ENCODE data around the gene HSP90AB1.
A peak's percentile ranks its signal among the peaks of the same experiment; 100 is the strongest.

The HSP90AB1 gene

DNA sequence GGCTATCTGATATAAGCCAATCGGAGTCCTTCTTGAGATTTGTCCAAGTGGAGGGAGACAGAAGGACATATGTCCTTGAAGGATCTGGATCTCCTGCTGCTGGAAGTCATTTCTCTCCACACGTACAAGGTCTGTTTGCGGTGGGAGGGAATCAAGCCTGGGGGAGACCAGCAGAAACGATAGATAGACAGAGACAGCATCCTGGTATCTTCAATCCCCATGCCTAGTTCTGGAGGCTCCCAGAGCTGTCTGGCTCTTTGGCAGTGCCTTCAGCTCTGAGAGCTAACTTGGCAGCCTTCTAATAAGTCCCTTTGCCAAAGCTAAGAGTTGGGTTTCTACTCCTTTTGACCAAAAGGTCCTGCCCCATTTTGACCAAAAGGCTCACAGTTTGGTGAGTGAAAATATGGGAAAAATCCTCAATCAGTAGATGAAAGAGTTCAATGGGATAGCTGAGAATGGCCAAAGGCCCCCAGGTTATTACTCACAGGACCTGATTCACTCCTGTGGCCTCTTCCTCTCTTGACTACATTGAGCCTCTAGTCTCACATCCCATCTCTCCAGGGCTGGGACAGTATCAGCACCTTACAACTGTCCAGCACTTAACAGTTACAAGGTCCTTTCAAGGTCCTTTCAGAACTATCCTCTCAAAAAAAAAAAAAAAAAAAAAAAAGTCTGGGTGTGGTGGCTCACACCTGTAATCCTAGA is 45.9 kb downstream of the HSP90AB1 start:
- DNase-seq = no peak

DNA sequence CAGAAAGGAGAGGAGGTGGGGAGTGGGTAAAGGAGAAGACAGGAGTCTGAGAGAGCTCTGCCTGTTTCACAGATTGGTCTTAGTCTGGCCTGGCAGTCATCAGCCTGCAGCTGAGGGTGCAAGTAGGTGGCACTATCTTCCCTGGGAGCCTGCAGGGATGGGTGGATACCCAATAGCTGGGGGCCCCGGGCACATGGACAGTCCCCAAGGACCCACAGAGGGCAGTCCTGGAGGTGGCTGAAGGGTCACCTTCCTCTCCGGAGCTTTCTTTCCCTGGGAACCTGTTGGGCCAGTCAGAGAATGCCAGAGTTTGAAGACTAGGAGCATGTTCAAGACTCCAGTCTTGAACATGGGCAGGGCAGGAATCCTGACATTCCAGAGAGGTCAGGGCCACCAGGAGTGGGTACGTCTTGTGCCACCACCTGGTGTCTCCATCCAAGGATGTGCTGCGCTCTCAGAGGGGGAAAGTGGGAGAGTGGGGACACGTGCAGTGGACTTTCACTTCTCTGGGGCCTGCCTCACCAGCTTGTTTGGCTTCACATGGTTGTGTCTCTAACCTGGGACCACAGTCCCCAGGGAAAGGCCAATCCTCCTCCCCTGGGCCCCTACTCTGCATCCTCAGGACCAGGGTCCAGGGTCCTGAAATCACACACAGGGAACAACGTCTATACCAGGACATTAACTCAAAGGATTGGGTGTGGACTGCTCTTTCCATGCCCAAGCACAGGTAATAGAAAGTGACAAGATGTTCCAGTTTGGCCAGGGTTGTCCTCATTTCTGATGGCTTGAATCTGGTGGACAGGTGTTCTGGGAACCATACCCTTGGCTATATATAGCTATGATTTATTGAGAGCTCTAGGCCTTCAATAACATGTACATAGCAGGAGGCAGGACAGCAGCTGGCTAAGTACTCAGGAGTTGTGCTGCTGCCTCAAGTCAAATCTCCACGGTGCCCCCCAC is 48.2 kb downstream of the HSP90AB1 start:
- no peak for DNase-seq

DNA sequence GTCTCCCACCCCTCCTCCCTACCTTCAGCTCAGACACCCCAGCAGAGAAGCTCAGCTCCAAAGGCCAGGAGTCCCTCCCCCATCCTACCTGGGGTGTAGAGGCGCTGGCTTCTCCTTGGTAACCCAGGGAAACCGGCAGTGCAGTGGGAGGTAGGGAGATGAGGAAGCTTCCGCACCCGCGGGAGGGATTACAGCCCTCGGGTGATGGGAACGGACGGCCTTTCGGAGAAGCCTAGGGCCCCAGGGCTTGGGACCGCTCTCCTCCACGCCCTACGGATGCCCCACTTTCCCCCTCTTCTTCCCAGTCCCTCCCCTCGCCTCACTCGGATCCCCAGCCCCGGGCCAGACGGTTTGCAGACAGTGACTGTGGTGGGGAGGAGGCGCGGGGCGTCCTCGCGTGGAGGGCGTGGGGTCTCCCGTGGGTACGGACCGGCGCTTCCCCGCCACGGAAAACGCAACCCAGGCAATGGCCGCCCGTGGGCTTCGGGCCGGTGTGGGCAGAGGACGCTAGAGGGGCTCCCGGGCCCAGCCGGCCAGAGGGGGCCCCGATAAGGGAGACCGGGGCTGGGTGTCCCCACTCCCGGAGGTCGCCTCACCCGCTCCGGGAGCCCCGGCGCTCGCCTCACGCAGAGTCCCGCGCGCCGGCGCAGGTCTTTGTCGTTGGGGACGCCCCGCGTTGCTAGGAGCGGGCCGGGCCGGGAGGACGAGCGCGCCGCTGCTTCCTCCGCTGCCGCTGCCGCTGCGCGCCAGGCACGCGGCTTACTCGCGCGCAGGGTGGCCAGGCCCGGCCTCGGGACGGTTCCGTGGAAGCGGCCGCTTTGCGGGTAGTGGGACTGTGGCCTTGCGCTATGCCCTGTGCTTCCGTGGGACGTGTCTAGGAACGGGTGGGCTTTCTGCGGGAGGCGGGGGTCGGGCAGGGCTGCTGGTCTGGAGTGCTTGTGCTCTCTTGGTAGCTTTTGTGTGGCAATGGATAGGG is 50.5 kb downstream of the HSP90AB1 start:
- DNase-seq = peak; percentile 60

DNA sequence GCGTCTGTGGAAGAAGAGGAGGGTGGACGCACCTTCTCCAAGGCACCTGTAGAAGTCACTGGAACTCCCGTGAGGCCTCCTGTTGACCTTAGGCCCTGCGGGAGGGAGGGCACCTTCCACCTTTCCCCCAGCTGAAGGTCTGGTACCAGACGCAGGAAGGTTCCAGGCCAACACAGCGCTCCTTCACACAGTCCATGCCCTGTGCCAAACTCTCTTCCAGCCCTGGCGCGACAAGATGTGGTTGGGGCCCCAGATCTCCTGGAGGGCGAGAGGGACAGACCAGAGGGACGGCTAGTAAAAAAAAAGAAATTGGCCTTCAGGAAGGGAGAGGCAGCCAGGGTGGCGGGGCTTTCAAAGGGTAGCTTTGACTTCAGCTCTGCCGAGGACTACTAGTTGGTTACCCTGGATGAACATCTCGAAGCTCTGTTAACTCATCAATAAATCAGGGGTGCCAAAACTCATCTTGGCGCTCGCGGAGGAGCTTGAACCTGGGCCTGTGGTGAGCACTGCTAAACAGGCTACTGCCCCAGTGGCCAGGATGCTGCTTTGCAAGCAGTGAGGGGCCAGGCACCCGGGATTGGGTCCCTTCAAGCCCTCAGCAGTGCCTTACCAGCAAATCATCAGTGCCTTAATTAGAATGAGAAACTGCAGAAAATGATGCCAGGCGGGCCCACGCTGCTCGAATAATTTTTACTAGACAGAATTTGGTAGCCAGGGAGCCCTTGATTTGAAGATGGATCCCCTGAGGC is 51.3 kb downstream of the HSP90AB1 start:
- DNase-seq = peak; percentile 52

DNA sequence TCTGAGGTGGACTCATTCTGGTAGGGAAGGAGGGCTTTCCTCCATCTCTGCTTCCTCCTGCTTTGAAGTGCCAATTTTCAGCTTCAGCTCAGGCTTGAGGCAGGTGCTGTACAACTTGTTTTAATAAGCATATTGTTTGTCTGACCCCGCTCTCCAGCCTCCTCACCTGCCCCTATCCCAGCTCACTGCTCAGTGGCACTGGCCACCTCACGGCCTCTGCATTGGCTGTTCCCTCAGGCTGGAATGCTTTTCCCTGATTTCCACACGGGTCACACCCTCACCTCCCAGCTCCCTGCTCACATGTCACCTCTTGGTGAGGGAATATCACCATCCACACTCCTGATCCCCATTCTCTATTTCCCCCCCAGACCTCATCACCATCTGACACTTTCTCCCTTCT is 52.0 kb downstream of the HSP90AB1 start:
- DNase-seq = no peak

DNA sequence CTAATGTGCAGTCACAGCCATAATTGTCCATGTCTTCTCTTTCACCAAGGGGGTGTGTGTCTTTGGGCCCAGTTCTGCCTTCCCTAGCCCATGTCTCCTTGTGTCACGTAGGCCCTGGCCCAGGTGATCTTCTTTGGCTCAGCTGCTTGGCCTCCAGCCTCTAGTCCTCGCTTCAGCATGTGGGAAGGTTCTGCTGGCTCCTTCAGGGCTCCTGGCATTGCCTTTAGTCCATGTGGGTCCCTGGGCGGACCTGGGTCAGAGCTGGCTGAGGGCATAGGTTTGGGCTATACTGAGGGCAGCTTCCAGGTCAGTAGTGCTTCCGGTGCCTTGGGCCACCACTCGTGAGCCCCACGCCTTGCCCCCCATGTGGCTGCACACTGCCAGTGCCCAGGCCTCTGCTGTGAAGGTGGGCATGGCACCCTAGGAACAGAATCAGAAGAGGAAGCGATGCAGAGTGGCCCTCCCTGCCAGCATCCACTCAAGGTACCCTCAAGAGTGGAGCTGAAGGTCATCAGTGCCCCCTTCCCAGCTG is 53.5 kb downstream of the HSP90AB1 start:
- no peak for DNase-seq

DNA sequence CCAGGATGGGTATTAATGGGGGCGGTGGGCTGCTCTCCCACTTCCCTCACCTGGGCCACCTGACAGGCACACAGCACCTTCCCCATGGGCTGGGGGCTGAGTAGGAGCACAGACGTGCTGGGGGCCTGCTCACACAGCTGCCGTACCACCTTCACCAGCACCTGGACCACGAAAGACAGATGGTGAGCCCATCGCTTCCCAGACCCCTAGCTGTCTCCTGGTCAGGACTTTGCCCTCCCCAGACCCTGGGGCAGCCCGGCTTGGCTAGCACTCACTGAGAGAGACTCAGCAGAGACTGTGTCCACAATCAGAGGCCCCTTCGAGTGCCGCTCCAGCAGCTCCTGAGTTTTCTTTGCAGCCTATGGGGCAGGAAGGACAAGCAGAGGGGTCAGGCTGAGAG is 54.2 kb downstream of the HSP90AB1 start:
- DNase-seq = no peak

DNA sequence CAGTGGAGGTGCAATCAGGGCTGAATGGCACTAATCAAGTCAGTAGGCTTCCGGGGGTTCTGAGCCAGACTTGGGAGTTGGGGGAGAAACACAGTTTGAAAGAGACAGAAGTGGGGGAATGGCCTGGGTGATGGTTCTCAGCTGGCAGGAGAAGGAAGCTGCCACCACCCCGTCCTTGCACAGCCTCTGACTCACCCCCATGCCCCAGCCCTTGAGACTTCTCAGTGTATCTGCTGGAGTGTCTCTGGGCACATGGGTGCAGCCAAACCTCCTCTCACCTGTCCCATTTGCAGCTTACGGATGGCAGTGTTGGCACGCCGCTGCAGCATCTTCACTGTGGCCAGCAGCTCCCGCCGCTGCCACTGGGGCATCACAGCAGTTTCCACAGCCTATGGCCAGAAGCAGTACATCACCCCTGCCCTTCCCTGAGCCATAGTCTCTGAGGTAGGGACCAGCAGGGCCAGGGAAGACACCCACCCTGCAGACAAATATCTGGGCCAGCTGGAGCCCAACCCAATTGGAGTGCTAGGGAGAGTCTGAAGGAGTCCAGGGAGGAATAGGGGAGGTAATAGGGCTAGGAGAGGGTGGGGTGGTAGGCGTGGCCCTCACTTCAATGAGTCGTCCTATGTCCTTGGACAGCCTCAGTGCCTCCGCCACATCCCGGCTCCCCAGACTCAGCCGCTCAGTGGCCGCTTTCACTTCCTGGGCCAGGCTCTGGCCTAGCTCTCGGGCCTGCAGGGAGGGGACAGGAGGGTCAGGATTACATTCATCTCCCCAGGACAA is 55.1 kb downstream of the HSP90AB1 start:
- no peak for DNase-seq

DNA sequence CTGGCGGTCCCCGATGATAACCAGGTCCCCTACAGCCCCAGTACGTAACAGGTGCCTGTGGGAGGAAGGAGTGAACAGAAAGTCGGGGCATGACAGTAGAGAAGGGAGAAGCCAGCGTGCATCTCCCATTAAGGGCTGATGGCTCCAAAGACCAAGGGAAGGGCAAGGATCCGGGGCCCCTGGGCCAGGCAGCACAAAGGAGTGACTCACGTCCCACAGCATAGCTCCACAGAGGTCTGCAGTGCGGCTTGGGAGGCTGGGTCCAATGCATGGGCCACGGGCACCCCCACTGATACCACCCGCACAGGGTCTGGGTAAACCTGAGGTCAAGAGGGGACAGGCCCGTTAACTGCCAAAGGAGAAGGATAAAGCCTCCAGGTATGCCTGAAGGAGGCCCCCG is 56.0 kb downstream of the HSP90AB1 start:
- no peak for DNase-seq
